OCI-LY1 (cell line): ENCODE results near the gene TTLL11.

ENCODE experiments used
- H2AFZ ChIP-seq: fragments of 200-600 bp; sonication (generic), shearing (Covaris generic); 2 replicates; pipeline ENCODE4 v1.6.0; 2014; ENCODE audit warnings: antibody characterized with exemption, mild to moderate bottlenecking, low read length
- H3F3A ChIP-seq: fragments of 200-600 bp; sonication (generic), shearing (Covaris generic); 2 replicates; pipeline ENCODE4 v1.6.0; 2014; ENCODE audit warnings: mild to moderate bottlenecking, antibody characterized with exemption, low read length, moderate library complexity; ENCODE audit not compliant: insufficient read depth
- H3K27ac ChIP-seq: fragments of 200-600 bp; sonication (generic); 2 replicates; pipeline ENCODE4 v1.5.1; 2014; ENCODE audit warnings: low read length, mixed run types, mild to moderate bottlenecking, low read depth; ENCODE audit not compliant: poor library complexity, severe bottlenecking
- H3K27me3 ChIP-seq: fragments of 200-600 bp; sonication (generic); 2 replicates; pipeline ENCODE4 v1.6.0; 2014; ENCODE audit warnings: antibody characterized with exemption, mild to moderate bottlenecking, low read length, moderate library complexity; ENCODE audit not compliant: insufficient read depth
- H3K36me3 ChIP-seq: fragments of 200-600 bp; sonication (generic); 2 replicates; pipeline ENCODE4 v1.6.1; 2014; ENCODE audit warnings: mild to moderate bottlenecking, antibody characterized with exemption, low read length, moderate library complexity, mixed read lengths; ENCODE audit not compliant: insufficient read depth
- H3K4me1 ChIP-seq: fragments of 200-600 bp; sonication (generic); 2 replicates; pipeline ENCODE4 v1.5.1; 2014; ENCODE audit warnings: mild to moderate bottlenecking, low read length, moderate library complexity; ENCODE audit not compliant: insufficient read depth, severe bottlenecking
- H3K4me2 ChIP-seq: fragments of 200-600 bp; sonication (generic), shearing (Covaris generic); 2 replicates; pipeline ENCODE4 v1.6.1; 2014; ENCODE audit warnings: low read length
- H3K4me3 ChIP-seq: fragments of 200-600 bp; sonication (generic); 2 replicates; pipeline ENCODE4 v1.5.1; 2014; ENCODE audit warnings: low read length, low read depth, mild to moderate bottlenecking, mixed read lengths; ENCODE audit not compliant: poor library complexity, severe bottlenecking
- H3K79me2 ChIP-seq: fragments of 200-600 bp; shearing (Covaris generic); 2 replicates; pipeline ENCODE4 v1.6.1; 2016; ENCODE audit warnings: mixed run types, low read length, mixed read lengths; ENCODE audit not compliant: insufficient read depth
- H3K9ac ChIP-seq: fragments of 200-600 bp; sonication (generic), shearing (Covaris generic); 2 replicates; pipeline ENCODE4 v1.6.1; 2014; ENCODE audit warnings: mild to moderate bottlenecking, low read length, mixed read lengths
- H3K9me2 ChIP-seq: fragments of 200-600 bp; sonication (generic), shearing (Covaris generic); 2 replicates; pipeline ENCODE4 v1.6.1; 2014; ENCODE audit warnings: low read depth, mild to moderate bottlenecking, low read length, mixed read lengths
- H3K9me3 ChIP-seq: fragments of 200-600 bp; shearing (Covaris generic); 2 replicates; pipeline ENCODE4 v1.6.1; 2014; ENCODE audit warnings: low read length, mixed read lengths
- H4K20me1 ChIP-seq: fragments of 200-600 bp; sonication (generic), shearing (Covaris generic); 2 replicates; pipeline ENCODE4 v1.6.0; 2016; ENCODE audit warnings: mild to moderate bottlenecking, low read length; ENCODE audit not compliant: insufficient read depth
- CTCF ChIP-seq: fragments of 200-600 bp; sonication (generic), shearing (Covaris generic); IDR thresholded peaks from 2 replicates; pipeline ENCODE4 v1.5.1; 2017; ENCODE audit warnings: mild to moderate bottlenecking, antibody characterized with exemption, low read length, moderate library complexity, mixed read lengths
- EZH2 ChIP-seq: fragments of 200-600 bp; sonication (generic), shearing (Covaris generic); IDR thresholded peaks from 2 replicates; pipeline ENCODE4 v1.8.0; 2017; ENCODE audit warnings: borderline replicate concordance, mixed run types, mild to moderate bottlenecking, antibody characterized with exemption, low read length, moderate library complexity, mixed read lengths

Gene TTLL11

DNA sequence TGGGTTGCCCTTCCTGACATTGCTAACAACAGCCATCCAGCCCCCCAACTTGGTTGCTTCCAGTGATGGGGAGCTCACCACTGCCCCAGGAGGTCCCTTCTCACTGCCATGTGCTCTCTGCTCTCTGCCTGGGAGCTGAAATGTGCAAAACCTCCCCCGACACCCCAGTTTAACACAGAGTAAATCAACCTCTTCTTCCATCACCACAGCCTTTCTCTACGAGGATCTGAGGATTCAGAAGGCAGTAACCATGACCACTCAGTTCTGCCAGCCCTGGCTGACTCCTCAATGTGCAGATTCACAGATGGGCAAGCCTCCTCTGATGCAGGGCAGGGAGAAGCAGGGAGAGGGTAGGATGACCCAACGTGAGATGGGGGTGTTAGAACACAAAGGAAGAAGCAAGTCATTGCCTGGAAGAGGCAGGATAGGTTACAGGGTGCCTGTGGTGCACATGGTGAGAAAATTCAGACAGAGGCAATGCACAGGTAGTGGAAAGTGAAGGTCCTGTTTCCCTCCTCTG lies 256.7 kb downstream of the TTLL11 start:
- Histone ChIP-seq H4K20me1 (no peaks in the 10 kb centered on the region), H3K36me3 (no peaks in the 10 kb centered on the region), H2AFZ (no peak overlapping the region), H3K79me2 (no peaks in the 10 kb centered on the region), H3K9me3 (no peaks in the 10 kb centered on the region), H3K27ac (no peak overlapping the region), H3K4me3 (no peak overlapping the region), H3K27me3 (no peaks in the 10 kb centered on the region), H3K4me2 (no peak overlapping the region), H3K4me1 (peaks cover 37% of the 10 kb centered on the region), H3K9me2 (no peaks in the 10 kb centered on the region), H3F3A (no peaks in the 10 kb centered on the region), H3K9ac (no peak overlapping the region)
- TF ChIP-seq CTCF = no peak
- TF ChIP-seq EZH2 = no peak

- Histone ChIP-seq H3K27me3 (no peaks in the 10 kb centered on the region), H3F3A (no peaks in the 10 kb centered on the region), H3K4me1 (peaks cover 30% of the 10 kb centered on the region), H3K9me2 (no peaks in the 10 kb centered on the region), H3K4me3 (no peak overlapping the region), H3K79me2 (no peaks in the 10 kb centered on the region), H3K9me3 (no peaks in the 10 kb centered on the region), H3K27ac (no peak overlapping the region), H4K20me1 (no peaks in the 10 kb centered on the region), H2AFZ (no peak overlapping the region), H3K4me2 (no peak overlapping the region), H3K9ac (no peak overlapping the region), H3K36me3 (no peaks in the 10 kb centered on the region)
- TF ChIP-seq EZH2 (no peak), CTCF (no peak)
Measured at GRCh38 chr9:121835587-121836365, 257.3 kb downstream of the TTLL11 start.

DNA sequence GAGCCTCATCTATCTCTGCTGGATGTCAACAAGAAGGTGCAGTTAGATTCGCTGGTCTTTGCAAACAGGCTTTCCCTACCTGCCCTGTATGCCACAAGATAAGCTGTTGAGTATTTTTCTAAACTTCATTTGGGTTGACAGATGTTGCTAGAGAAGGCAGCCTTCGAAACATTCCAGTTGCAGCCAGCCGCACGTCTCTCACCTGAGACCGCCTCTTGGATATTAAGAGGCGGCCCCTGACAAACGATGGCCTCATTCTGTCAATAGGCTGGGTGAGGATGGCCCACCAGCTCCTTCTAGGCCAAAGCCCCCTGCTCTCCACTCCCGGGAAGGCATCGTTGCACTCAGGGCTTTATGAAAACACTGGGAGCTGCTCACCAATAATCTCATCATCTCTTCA lies 260.0 kb downstream of the TTLL11 start:
- H3K4me2 ChIP-seq = no peak overlapping the region
- no peak overlapping the region for H3K27ac ChIP-seq
- H4K20me1 ChIP-seq = no peaks in the 10 kb centered on the region
- no peaks in the 10 kb centered on the region for H3K9me3 ChIP-seq
- H3K27me3 ChIP-seq = no peaks in the 10 kb centered on the region
- peaks cover 11% of the 10 kb centered on the region for H3K4me1 ChIP-seq
- TF ChIP-seq CTCF = no peak
- no peak for TF ChIP-seq EZH2
- H3F3A ChIP-seq = no peaks in the 10 kb centered on the region
- H3K4me3 ChIP-seq = no peak overlapping the region
- H3K9me2 ChIP-seq = no peaks in the 10 kb centered on the region
- no peaks in the 10 kb centered on the region for H3K36me3 ChIP-seq
- no peak overlapping the region for H3K9ac ChIP-seq
- no peak overlapping the region for H2AFZ ChIP-seq
- H3K79me2 ChIP-seq = no peaks in the 10 kb centered on the region
